Cardiac septum (tissue), 1 donor: ENCODE data around the gene ZSCAN5C. TPM values are rescaled to one million over a fixed set of nuclear protein-coding genes. Genes with fewer than 3 reads are reported as not detected.
A peak's percentile ranks its signal among the peaks of the same experiment; 100 is the strongest.
"Not testable (repeated sequence)": the region's sequence is repeated elsewhere in the genome, so short reads cannot be mapped to it uniquely, and the experiment has no call there.

ENCODE experiments used
- DNase-seq: peaks from one replicate; pipeline ENCODE4 v3.0.0-alpha.2; 2020; ENCODE audit warnings: low spot score
- intact Hi-C: fragments of 100-400 bp; cut with DNase I; formaldehyde crosslinking; loops from one replicate; pipeline ENCODE4 v1.14.0; 2022
- total RNA-seq: library from RNA; stranded (reverse); fragmentation: NEBNext Ultra II Directional; extraction: Animal tissue kit (Norgen Biotek cat#: 25700); gene quantifications from one replicate; pipeline ENCODE4 v1.2.1, GENCODE V29; 2021
- donor health status: DM: no; HTN: no; CAD: no.

The ZSCAN5C gene
- total RNA-seq, 1 donor from 2014 or later: not detected

GRCh38 chr19:56191115-56191514, 11.0 kb upstream of the ZSCAN5C start:
- DNase-seq: no peak
- intact Hi-C loops: no loop called here

- intact Hi-C loops: no loop called here
- DNase-seq: no peak
These were observed 10.4 kb upstream of the ZSCAN5C start for GRCh38 chr19:56191711-56192110.

GRCh38 chr19:56193981-56194640, 8.0 kb upstream of the ZSCAN5C start:
- intact Hi-C loops: no loop called here
- no peak for DNase-seq

GRCh38 chr19:56197646-56198045, 4.4 kb upstream of the ZSCAN5C start, which contains the start of gene ZSCAN5B:
TSS of gene ZSCAN5B (minus strand) at chr19:56197783. CDS start at chr19:56193052, 4,731 bp downstream.
- DNase-seq, intact Hi-C loops: not testable (repeated sequence)

DNA sequence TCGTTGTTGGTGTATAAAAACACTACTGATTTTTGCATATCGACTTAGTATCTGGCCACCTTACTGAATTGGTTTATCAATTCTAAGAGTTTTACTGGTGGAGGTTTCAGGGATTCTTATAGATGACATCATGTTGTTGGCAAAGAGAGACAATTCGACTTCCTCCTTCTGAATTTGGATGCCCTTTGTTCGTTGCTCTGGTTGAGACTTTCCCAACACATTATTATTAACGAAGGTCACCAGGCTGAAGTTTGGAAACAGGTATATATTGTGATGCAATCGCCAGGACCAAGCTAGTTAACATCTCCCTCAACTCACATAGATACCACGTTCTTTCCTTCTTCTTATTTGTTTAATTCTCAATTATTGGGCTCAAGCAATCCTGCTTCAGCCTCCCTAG, 2.4 kb upstream of the ZSCAN5C start:
- intact Hi-C loops: no loop called here

DNA sequence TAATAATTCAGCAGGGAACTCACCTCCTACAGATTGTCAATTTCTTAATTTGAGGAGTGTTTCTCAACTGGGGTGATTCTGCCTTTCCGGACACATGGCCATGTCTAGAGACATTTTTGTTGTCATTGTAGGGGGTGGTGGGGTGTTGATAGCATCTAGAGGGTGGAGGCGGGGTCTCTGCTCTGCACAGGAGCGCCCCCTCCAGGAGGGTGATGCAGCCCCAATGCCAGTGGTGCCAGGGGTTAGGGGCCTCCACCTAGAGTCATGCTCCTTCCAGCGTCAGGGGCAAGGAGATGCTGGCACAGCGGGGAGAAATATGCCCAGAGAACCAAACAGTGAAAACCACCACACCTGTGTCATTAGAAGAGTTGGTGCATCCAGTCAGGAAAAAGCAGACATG, 5.5 kb downstream of the ZSCAN5C start:
- intact Hi-C loops, DNase-seq: not testable (repeated sequence)

More for the DNA sequence above, 2.4 kb upstream of the ZSCAN5C start:
- no peak for DNase-seq

DNA sequence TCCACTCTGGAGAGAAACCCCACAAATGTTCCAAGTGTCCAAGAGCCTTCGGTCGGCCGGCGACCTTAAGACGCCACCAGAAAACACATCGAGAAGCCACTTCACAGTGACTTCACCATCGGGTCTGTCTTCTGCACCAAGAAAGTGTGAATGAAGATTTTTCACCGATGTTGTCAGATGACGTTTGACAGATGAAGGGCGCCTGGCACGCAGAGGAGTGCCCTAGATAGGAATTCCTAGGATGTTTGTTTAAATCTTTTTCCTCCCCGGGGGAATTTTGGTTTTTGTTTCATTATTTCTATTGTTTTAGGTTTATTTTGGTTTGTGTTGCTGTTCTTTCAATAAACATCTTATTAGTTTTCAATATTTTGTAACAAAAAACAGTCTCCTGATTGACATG, 7.0 kb downstream of the ZSCAN5C start:
- DNase-seq: no peak
- intact Hi-C loops: no loop called here

- intact Hi-C loops: not testable (repeated sequence)
These were observed 8.0 kb downstream of the ZSCAN5C start for GRCh38 chr19:56210036-56210435.

DNA sequence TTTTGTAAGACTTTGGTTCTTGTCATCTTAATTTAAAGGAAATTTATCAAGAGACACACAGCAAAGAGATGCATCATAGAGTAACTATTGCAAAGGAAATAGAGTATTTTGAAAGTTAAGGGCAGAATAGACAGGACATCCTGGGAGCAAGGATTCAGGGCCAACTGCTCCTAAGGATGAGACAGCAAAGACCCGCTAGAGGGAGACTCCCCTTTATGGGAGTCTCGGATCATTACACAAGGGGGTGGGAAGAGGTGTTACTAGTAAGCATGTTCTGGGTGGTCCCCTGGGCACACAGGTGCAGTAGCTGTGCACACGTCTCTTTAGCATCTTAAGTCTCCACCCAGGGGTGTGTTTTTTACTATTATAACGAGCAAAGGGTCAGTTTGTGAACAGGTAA, 9.6 kb downstream of the ZSCAN5C start:
- intact Hi-C loops: no loop called here
- no peak for DNase-seq

More at GRCh38 chr19:56210036-56210435, 8.0 kb downstream of the ZSCAN5C start:
- not testable (repeated sequence) for DNase-seq

DNA sequence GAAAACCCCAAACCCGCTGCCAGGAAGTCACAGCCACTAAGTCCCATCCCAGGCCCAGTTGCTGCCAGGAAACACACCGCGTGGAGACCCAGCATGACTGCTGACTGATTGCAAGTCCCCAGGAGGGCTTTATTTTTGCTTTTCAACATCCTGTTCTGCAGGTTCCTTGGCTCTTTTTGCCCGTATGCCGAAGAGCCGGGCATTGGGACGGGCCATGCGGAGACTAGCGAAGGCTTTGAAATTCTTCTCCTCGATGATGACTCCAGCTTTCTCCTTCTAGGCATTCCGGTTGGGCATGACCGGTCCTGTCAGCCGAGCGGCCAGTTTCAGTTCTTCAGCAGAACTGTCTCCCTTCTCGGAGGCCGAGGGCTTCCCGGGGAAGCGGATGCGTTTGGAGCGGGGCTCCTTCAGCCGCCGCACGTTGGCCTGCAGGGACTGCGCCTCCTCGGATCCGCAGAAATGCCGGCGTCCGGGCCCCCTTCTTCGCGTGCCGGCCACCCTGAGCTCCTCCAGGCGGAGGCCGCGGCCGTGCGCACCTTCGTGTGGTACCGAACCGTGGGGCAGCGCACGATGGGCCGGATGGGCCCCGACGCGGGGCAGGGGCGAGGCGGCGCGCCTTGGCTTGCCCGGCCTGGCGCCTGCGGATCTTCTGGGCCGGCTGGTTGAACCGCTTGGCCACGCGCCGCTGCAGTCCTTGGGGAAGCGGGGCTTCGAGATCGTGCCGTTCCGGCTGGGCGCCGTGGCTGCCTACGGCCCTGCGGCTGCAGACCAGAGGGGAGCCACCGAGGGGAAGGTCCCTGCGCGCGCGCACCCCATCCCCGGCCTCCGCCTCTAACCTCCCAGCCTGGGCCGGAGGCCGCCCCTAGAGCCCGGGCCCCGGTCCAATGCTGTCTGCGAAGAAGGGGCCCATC, 15.2 kb downstream of the ZSCAN5C start:
- DNase-seq: no peak
- intact Hi-C loops: no loop called here

- intact Hi-C loops: no loop called here
- no peak for DNase-seq
These were observed 16.9 kb downstream of the ZSCAN5C start for GRCh38 chr19:56218961-56219360.

DNA sequence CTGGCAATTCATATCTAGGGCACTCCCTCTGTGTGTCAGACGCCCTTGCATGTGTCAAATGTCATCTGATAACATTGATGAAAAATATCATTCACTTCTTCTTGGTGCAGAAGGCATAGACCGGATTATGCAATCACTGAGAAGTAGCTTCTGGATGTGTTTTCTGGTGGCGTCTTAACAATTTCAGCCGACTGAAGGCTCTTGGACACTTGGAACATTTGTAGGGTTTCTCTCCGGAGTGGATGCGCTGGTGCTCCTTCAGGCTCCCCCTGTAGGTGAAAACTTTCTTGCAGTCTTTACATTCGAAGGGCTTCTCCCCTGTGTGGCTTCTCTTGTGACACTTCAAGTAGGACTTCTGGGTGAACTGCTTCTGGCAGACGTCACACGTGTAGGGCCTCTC, 19.4 kb downstream of the ZSCAN5C start:
- not testable (repeated sequence) for DNase-seq

DNA sequence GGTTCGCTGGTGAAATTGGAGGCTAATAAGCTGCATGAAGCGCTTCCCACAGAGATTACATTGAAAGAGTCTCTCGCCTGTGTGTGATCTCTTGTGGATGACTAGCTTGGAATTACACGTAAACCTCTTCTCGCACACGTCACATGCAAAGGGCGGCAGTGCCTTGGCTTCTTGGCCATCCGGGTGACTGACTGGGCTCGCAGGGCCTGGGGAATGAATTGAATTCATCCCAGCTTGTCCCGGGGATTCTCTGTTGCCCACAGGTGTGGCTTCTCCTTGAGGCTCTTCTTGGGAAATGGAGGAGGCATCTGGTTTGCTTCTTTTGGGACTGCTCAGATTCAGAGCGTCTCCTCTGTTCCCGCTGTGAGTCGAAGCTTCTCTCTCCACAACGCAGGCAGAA, 19.8 kb downstream of the ZSCAN5C start:
- DNase-seq: no peak
- intact Hi-C loops: no loop called here

More for the DNA sequence above, 19.4 kb downstream of the ZSCAN5C start:
- intact Hi-C loops: not testable (repeated sequence)

DNA sequence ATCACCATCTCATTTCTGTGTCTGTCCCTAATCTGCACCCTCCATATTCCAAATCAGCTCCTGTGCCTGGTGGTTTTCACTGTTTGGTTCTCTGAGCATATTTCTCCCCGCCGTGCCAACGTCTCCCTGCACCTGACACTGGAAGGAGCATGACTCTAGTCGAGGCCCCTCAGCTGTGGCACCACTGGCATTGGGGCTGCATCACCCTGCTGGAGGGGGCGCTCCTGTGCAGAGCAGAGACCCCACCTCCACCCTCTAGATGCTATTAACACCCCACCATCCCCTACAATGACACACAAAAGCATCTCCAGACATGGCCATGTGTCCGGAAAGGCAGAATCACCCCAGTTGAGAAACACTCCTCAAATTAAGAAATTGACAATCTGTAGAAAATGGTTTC, 20.8 kb downstream of the ZSCAN5C start:
- intact Hi-C loops: no loop called here
- no peak for DNase-seq

- DNase-seq: no peak
- intact Hi-C loops: no loop called here
These were observed 21.4 kb downstream of the ZSCAN5C start for GRCh38 chr19:56223481-56223880.

DNA sequence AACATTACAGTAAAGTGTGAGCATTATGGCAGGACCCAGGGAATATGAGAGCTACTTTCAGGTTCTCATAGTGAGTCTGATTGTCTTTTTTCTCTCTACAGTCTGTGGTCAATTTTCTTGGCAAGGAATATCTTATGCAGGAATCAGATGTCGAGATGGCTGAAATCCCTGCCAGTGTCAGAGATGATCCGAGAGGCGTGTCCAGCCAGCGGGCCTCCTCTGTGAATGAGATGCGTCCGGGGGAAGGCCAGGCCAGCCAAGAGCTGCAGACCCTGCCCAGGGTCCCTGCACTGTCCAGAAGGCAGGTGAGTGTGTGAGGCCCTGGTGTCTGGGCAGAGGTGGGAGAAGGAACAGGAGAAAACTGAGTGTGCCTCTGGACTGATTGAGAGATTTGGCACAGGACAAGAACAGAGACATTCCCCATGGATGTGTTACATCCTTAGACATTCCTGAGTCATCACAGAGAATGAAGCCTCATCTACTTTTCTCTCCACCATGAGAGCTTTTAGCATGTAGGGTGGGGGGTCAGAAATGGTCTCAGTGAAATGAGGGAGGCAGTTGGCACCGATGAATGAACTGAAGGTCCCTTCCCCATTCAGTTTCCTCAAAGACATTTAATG, 43.2 kb downstream of the ZSCAN5C start:
- intact Hi-C loops: no loop called here
- DNase-seq: no peak

GRCh38 chr19:56245764-56246163, 43.7 kb downstream of the ZSCAN5C start:
- intact Hi-C loops: not testable (repeated sequence)

GRCh38 chr19:56248736-56249338, 46.8 kb downstream of the ZSCAN5C start:
- DNase-seq, intact Hi-C loops: not testable (repeated sequence)

More at GRCh38 chr19:56245764-56246163, 43.7 kb downstream of the ZSCAN5C start:
- not testable (repeated sequence) for DNase-seq

DNA sequence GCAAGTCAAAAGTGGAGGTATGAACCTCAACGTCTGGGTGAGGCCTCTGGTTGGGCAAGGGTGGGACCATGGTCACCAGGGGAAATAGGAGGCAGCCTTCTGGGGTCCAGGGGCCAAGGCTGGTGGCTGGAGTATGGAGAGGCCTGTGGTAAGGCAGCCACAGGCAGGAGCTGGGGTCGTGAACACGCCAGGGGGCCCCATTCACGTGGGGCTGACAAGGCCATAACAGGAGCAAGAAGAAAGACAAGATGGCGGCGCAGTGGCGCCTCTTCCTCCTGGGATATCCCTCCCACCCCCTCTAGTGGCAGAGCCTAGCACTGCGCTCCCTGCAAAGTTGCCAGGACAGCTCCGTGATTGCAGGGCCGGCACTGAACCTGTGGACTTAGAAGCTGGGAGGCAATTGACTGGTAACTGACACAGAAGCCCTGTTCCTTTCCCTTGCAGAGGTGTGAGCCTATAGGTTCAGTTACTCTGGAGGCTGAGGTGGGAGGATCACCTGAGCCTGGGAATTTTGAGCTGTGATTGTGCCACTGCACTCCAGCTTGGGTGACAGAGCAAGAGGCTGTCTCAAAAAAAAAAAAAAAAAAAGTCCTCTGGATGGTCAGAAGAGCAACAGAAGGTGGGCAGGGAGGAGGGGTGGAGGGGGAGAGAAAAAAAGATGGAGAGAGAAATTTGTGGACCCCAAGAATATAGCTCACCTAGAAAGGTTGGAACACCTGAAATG, 50.8 kb downstream of the ZSCAN5C start:
- intact Hi-C loops: loop anchor here (5.0 kb wide), 1 partner anchor 94 kb away; no protein-coding TSS in a partner anchor
- DNase-seq: peak; percentile 89
